ENCODE data around the gene CYP2C19. TPM values are rescaled to one million over a fixed set of nuclear protein-coding genes. Genes with fewer than 3 reads are reported as not detected.

Gene CYP2C19
- total and polyA plus RNA-seq, 2 donors from 2014 or later, result 0.28 TPM; not detected in 1

GRCh38 chr10:94853065-94853464, 90.6 kb downstream of the CYP2C19 start:
- no peak overlapping the region for H3K27ac ChIP-seq (ENCODE audit: low read depth in 2 of 2, low read length in 2 of 2)
- H3K27me3 ChIP-seq (ENCODE audit: control insufficient read depth, insufficient read depth, low read length), result no peaks in the 10 kb centered on the region
- DNase-seq, result no peak
- no peak overlapping the region for H3K9ac ChIP-seq (ENCODE audit: low read length in 3 of 3)
- FAIRE-seq, result no peak
- H3K36me3 ChIP-seq (ENCODE audit: control insufficient read depth in 2 of 3, insufficient read depth in 3 of 3, low read length in 3 of 3), result no peaks in the 10 kb centered on the region
- no peaks in the 10 kb centered on the region for H3K9me3 ChIP-seq (ENCODE audit: control insufficient read depth in 2 of 3, insufficient read depth in 1 of 3, low read length in 3 of 3)
- H3K4me1 ChIP-seq (ENCODE audit: control insufficient read depth in 2 of 3, insufficient read depth in 2 of 3, low read depth in 1 of 3, low read length in 3 of 3), result no peaks in the 10 kb centered on the region
- no peak for TF ChIP-seq CTCF (IDR thresholded peaks at IDR 0.05; ENCODE audit: borderline replicate concordance, extremely low read depth, insufficient read depth)
- intact Hi-C loops (cut with DNase I), result no loop called here
- no peak overlapping the region for H3K4me3 ChIP-seq (ENCODE audit: low read length in 3 of 3)

GRCh38 chr10:94858005-94858404, 95.5 kb downstream of the CYP2C19 start:
- no peaks in the 10 kb centered on the region for H3K27me3 ChIP-seq (ENCODE audit: control insufficient read depth, insufficient read depth, low read length)
- H3K4me3 ChIP-seq (ENCODE audit: low read length in 3 of 3), result no peak overlapping the region
- TF ChIP-seq CTCF (IDR thresholded peaks at IDR 0.05; ENCODE audit: borderline replicate concordance, extremely low read depth, insufficient read depth), result no peak
- H3K4me1 ChIP-seq (ENCODE audit: control insufficient read depth in 2 of 3, insufficient read depth in 2 of 3, low read depth in 1 of 3, low read length in 3 of 3), result no peaks in the 10 kb centered on the region
- intact Hi-C loops (cut with DNase I), result no loop called here
- H3K9me3 ChIP-seq (ENCODE audit: control insufficient read depth in 2 of 3, insufficient read depth in 1 of 3, low read length in 3 of 3), result no peaks in the 10 kb centered on the region
- H3K9ac ChIP-seq (ENCODE audit: low read length in 3 of 3), result no peak overlapping the region
- no peak overlapping the region for H3K27ac ChIP-seq (ENCODE audit: low read depth in 2 of 2, low read length in 2 of 2)
- DNase-seq (no peak), FAIRE-seq (no peak)
- no peaks in the 10 kb centered on the region for H3K36me3 ChIP-seq (ENCODE audit: control insufficient read depth in 2 of 3, insufficient read depth in 3 of 3, low read length in 3 of 3)

GRCh38 chr10:94859086-94859485, 96.6 kb downstream of the CYP2C19 start:
- H3K9me3 ChIP-seq (ENCODE audit: control insufficient read depth in 2 of 3, insufficient read depth in 1 of 3, low read length in 3 of 3), result peaks cover 0 to 3% (median 0%) of the 10 kb centered on the region in 3 donors
- H3K27ac ChIP-seq (ENCODE audit: low read depth in 2 of 2, low read length in 2 of 2), result no peak overlapping the region
- FAIRE-seq (no peak), DNase-seq (no peak)
- H3K9ac ChIP-seq (ENCODE audit: low read length in 3 of 3), result no peak overlapping the region
- no peak for TF ChIP-seq CTCF (IDR thresholded peaks at IDR 0.05; ENCODE audit: borderline replicate concordance, extremely low read depth, insufficient read depth)
- H3K36me3 ChIP-seq (ENCODE audit: control insufficient read depth in 2 of 3, insufficient read depth in 3 of 3, low read length in 3 of 3), result no peaks in the 10 kb centered on the region
- no peaks in the 10 kb centered on the region for H3K27me3 ChIP-seq (ENCODE audit: control insufficient read depth, insufficient read depth, low read length)
- intact Hi-C loops (cut with DNase I), result no loop called here
- H3K4me1 ChIP-seq (ENCODE audit: control insufficient read depth in 2 of 3, insufficient read depth in 2 of 3, low read depth in 1 of 3, low read length in 3 of 3), result no peaks in the 10 kb centered on the region
- no peak overlapping the region for H3K4me3 ChIP-seq (ENCODE audit: low read length in 3 of 3)

- Histone ChIP-seq H3K27me3 (ENCODE audit: control insufficient read depth, insufficient read depth, low read length) (no peaks in the 10 kb centered on the region), H3K36me3 (ENCODE audit: control insufficient read depth in 2 of 3, insufficient read depth in 3 of 3, low read length in 3 of 3) (no peaks in the 10 kb centered on the region), H3K27ac (ENCODE audit: low read depth in 2 of 2, low read length in 2 of 2) (no peak overlapping the region), H3K9ac (ENCODE audit: low read length in 3 of 3) (no peak overlapping the region), H3K9me3 (ENCODE audit: control insufficient read depth in 2 of 3, insufficient read depth in 1 of 3, low read length in 3 of 3) (peaks cover 0 to 13% (median 0%) of the 10 kb centered on the region in 3 donors), H3K4me3 (ENCODE audit: low read length in 3 of 3) (peak overlapping the region in 1 of 3 donors; percentile 8), H3K4me1 (ENCODE audit: control insufficient read depth in 2 of 3, insufficient read depth in 2 of 3, low read depth in 1 of 3, low read length in 3 of 3) (peaks cover 0 to 3% (median 0%) of the 10 kb centered on the region in 3 donors)
- no peak for TF ChIP-seq CTCF (IDR thresholded peaks at IDR 0.05; ENCODE audit: borderline replicate concordance, extremely low read depth, insufficient read depth)
- FAIRE-seq, result no peak
- intact Hi-C loops (cut with DNase I), result no loop called here
- no peak for DNase-seq
These were observed 116.2 kb downstream of the CYP2C19 start for GRCh38 chr10:94878649-94879048.
